Measurements from ENCODE around the gene ST3GAL3. TPM values are rescaled to one million over a fixed set of nuclear protein-coding genes. Genes with fewer than 3 reads are reported as not detected.

Gene ST3GAL3
- total RNA-seq, 1 donor from 2014 or later, result 18.7 TPM

GRCh38 chr1:43824795-43825194 is 117.5 kb downstream of the ST3GAL3 start:
- H3K9me3 ChIP-seq, result no peaks in the 10 kb centered on the region
- H3K4me1 ChIP-seq, result peaks cover 15% of the 10 kb centered on the region
- no peaks in the 10 kb centered on the region for H3K36me3 ChIP-seq
- no peak overlapping the region for H3K4me3 ChIP-seq
- H3K27ac ChIP-seq, result no peak overlapping the region
- TF ChIP-seq CTCF (IDR thresholded peaks at IDR 0.05) (no peak), POLR2A (IDR thresholded peaks at IDR 0.05) (no peak), POLR2AphosphoS5 (IDR thresholded peaks at IDR 0.05; ENCODE audit: insufficient read depth in 1 of 2, low read depth in 1 of 2) (no peak)
- intact Hi-C loops (cut with DNase I), result no loop called here
- no peak for DNase-seq (ENCODE audit: extremely low spot score in 2 of 2)
- no peaks in the 10 kb centered on the region for H3K27me3 ChIP-seq

GRCh38 chr1:43828574-43828973 is 121.2 kb downstream of the ST3GAL3 start:
- Histone ChIP-seq H3K27me3 (no peaks in the 10 kb centered on the region), H3K4me1 (no peaks in the 10 kb centered on the region), H3K27ac (no peak overlapping the region), H3K4me3 (no peak overlapping the region), H3K9me3 (no peaks in the 10 kb centered on the region), H3K36me3 (no peaks in the 10 kb centered on the region)
- no peak for DNase-seq (ENCODE audit: extremely low spot score in 2 of 2)
- TF ChIP-seq POLR2A (IDR thresholded peaks at IDR 0.05) (no peak), POLR2AphosphoS5 (IDR thresholded peaks at IDR 0.05; ENCODE audit: insufficient read depth in 1 of 2, low read depth in 1 of 2) (no peak), CTCF (IDR thresholded peaks at IDR 0.05) (no peak)
- intact Hi-C loops (cut with DNase I), result no loop called here

GRCh38 chr1:43830802-43831201 is 123.5 kb downstream of the ST3GAL3 start:
- TF ChIP-seq CTCF (IDR thresholded peaks at IDR 0.05) (no peak), POLR2AphosphoS5 (IDR thresholded peaks at IDR 0.05; ENCODE audit: insufficient read depth in 1 of 2, low read depth in 1 of 2) (no peak), POLR2A (IDR thresholded peaks at IDR 0.05) (no peak)
- Histone ChIP-seq H3K36me3 (no peaks in the 10 kb centered on the region), H3K4me3 (no peak overlapping the region), H3K27me3 (no peaks in the 10 kb centered on the region), H3K4me1 (peaks cover 6% of the 10 kb centered on the region), H3K27ac (no peak overlapping the region), H3K9me3 (no peaks in the 10 kb centered on the region)
- no peak for DNase-seq (ENCODE audit: extremely low spot score in 2 of 2)
- intact Hi-C loops (cut with DNase I), result no loop called here

GRCh38 chr1:43831851-43832250 is 124.5 kb downstream of the ST3GAL3 start:
- Histone ChIP-seq H3K36me3 (no peaks in the 10 kb centered on the region), H3K9me3 (no peaks in the 10 kb centered on the region), H3K4me3 (no peak overlapping the region), H3K27me3 (no peaks in the 10 kb centered on the region), H3K4me1 (peaks cover 12% of the 10 kb centered on the region), H3K27ac (no peak overlapping the region)
- TF ChIP-seq CTCF (IDR thresholded peaks at IDR 0.05), result no peak
- no peak for TF ChIP-seq POLR2AphosphoS5 (IDR thresholded peaks at IDR 0.05; ENCODE audit: insufficient read depth in 1 of 2, low read depth in 1 of 2)
- TF ChIP-seq POLR2A (IDR thresholded peaks at IDR 0.05), result no peak
- intact Hi-C loops (cut with DNase I), result no loop called here
- DNase-seq (ENCODE audit: extremely low spot score in 2 of 2), result no peak

GRCh38 chr1:43832255-43832654 is 124.9 kb downstream of the ST3GAL3 start:
- Histone ChIP-seq H3K27me3 (no peaks in the 10 kb centered on the region), H3K4me1 (peaks cover 12% of the 10 kb centered on the region), H3K9me3 (no peaks in the 10 kb centered on the region), H3K4me3 (no peak overlapping the region), H3K36me3 (no peaks in the 10 kb centered on the region), H3K27ac (no peak overlapping the region)
- intact Hi-C loops (cut with DNase I), result no loop called here
- DNase-seq (ENCODE audit: extremely low spot score in 2 of 2), result no peak
- TF ChIP-seq POLR2A (IDR thresholded peaks at IDR 0.05) (no peak), POLR2AphosphoS5 (IDR thresholded peaks at IDR 0.05; ENCODE audit: insufficient read depth in 1 of 2, low read depth in 1 of 2) (no peak), CTCF (IDR thresholded peaks at IDR 0.05) (no peak)

Data from vagina (tissue), 2 donors.